Urinary bladder (tissue), 4 donors: ENCODE results near the gene CGB8. TPM values are rescaled to one million over a fixed set of nuclear protein-coding genes. Genes with fewer than 3 reads are reported as not detected.

Source experiments
- DNase-seq: peaks from one replicate; pipeline ENCODE4 v3.0.0-alpha.2; 2015; ENCODE audit errors: extremely low spot score
- H3K27ac ChIP-seq: one replicate; pipeline ENCODE4 v1.5.1; 2013; ENCODE audit warnings: low read depth, mild to moderate bottlenecking, moderate library complexity
- H3K36me3 ChIP-seq: one replicate; pipeline ENCODE4 v1.6.1; 2013; ENCODE audit warnings: mild to moderate bottlenecking, moderate library complexity; ENCODE audit not compliant: insufficient read depth
- H3K4me1 ChIP-seq: one replicate; pipeline ENCODE4 v1.6.1; 2013; ENCODE audit warnings: mild to moderate bottlenecking, moderate library complexity; ENCODE audit not compliant: insufficient read depth
- H3K4me3 ChIP-seq: one replicate; pipeline ENCODE4 v1.5.1; 2013; ENCODE audit warnings: low read depth, low read length
- WGBS: extraction: QIAGEN DNeasy Blood & Tissue Kit; methylation state at CpG from one replicate; pipeline ENCODE4 v1.1.7; 2013; 5-methylcytosine and 5-hydroxymethylcytosine counted together
- polyA plus RNA-seq: library from polyadenylated mRNA; stranded (reverse); fragments of 200-250 nt; gene quantifications from one replicate; pipeline ENCODE4 v1.2.3, GENCODE V29; 2013
- small RNA-seq: library from RNA; depleted of rRNA; stranded (forward); fragments of <200 nt; gene quantifications from one replicate; pipeline ENCODE3, GENCODE V24; 2014
- total RNA-seq: library from RNA; depleted of rRNA; stranded (reverse); fragments of >200 nt; gene quantifications from one replicate; pipeline ENCODE4 v1.2.3, GENCODE V29; 2014
- donor health status: healthy with polysubstance abuse.
- donor health status: healthy.

Gene CGB8
- total and polyA plus RNA-seq, 2 donors = not detected

GRCh38 chr19:48997972-48998371 is 50.9 kb downstream of the CGB8 start:
- no peak for DNase-seq
- no peaks in the 10 kb centered on the region for H3K36me3 ChIP-seq
- 79% methylated on average over 5 of the region's 5 CpGs for WGBS
- H3K4me1 ChIP-seq = no peaks in the 10 kb centered on the region
- no peak overlapping the region for H3K27ac ChIP-seq
- H3K4me3 ChIP-seq = no peak overlapping the region

Small RNA genes within 50 kb of the gene (small RNA-seq; reads per million reads assigned to genes)
- gene MIR6798 (not detected), gene RN7SL708P (not detected)

Other genes with a start within 250 kb of the CGB8 start
- 34.4 TPM for gene BCAT2, start 238.1 kb downstream of the CGB8 start, total RNA-seq
- gene BCAT2, start 238.1 kb downstream of the CGB8 start, polyA plus RNA-seq = 79.2 TPM
- 3.4 TPM for gene HSD17B14, start 212.6 kb downstream of the CGB8 start, total RNA-seq
- 18.6 TPM for gene HSD17B14, start 212.6 kb downstream of the CGB8 start, polyA plus RNA-seq
- gene PLEKHA4, start 180.5 kb downstream of the CGB8 start, total RNA-seq = 11.5 TPM
- 56.4 TPM for gene PLEKHA4, start 180.5 kb downstream of the CGB8 start, polyA plus RNA-seq
- 21.8 TPM for gene PPP1R15A, start 176.7 kb downstream of the CGB8 start, total RNA-seq
- gene PPP1R15A, start 176.7 kb downstream of the CGB8 start, polyA plus RNA-seq = 122 TPM
- gene TULP2, start 150.4 kb downstream of the CGB8 start, total RNA-seq = not detected
- 0.57 TPM for gene TULP2, start 150.4 kb downstream of the CGB8 start, polyA plus RNA-seq
- gene NUCB1, start 148.8 kb downstream of the CGB8 start, total RNA-seq = 107 TPM
- gene NUCB1, start 148.8 kb downstream of the CGB8 start, polyA plus RNA-seq = 478 TPM
- gene DHDH, start 115.4 kb downstream of the CGB8 start, total RNA-seq = 0.37 TPM
- 0.75 TPM for gene DHDH, start 115.4 kb downstream of the CGB8 start, polyA plus RNA-seq
- gene BAX, start 94.2 kb downstream of the CGB8 start, total RNA-seq = 13.1 TPM
- gene BAX, start 94.2 kb downstream of the CGB8 start, polyA plus RNA-seq = 73.0 TPM
- gene FTL, start 83.8 kb downstream of the CGB8 start, total RNA-seq = 1,234 TPM
- gene FTL, start 83.8 kb downstream of the CGB8 start, polyA plus RNA-seq = 4,798 TPM
- 33.3 TPM for gene GYS1, start 55.8 kb downstream of the CGB8 start, total RNA-seq
- gene GYS1, start 55.8 kb downstream of the CGB8 start, polyA plus RNA-seq = 39.5 TPM
- 61.3 TPM for gene RUVBL2, start 55.2 kb downstream of the CGB8 start, total RNA-seq
- gene RUVBL2, start 55.2 kb downstream of the CGB8 start, polyA plus RNA-seq = 83.4 TPM
- gene LHB, start 32.0 kb downstream of the CGB8 start, total RNA-seq = not detected
- gene LHB, start 32.0 kb downstream of the CGB8 start, polyA plus RNA-seq = not detected
- gene CGB3, start 24.8 kb downstream of the CGB8 start, total RNA-seq = not detected
- not detected for gene CGB3, start 24.8 kb downstream of the CGB8 start, polyA plus RNA-seq
- not detected for gene CGB2, start 17.2 kb downstream of the CGB8 start, total RNA-seq
- gene CGB2, start 17.2 kb downstream of the CGB8 start, polyA plus RNA-seq = not detected
- gene CGB1, start 12.2 kb downstream of the CGB8 start, total RNA-seq = not detected
- gene CGB1, start 12.2 kb downstream of the CGB8 start, polyA plus RNA-seq = not detected
- not detected for gene CGB5, start 5.3 kb downstream of the CGB8 start, total RNA-seq
- not detected for gene CGB5, start 5.3 kb downstream of the CGB8 start, polyA plus RNA-seq
- not detected for gene CGB7, start 8.6 kb upstream of the CGB8 start, total RNA-seq
- gene CGB7, start 8.6 kb upstream of the CGB8 start, polyA plus RNA-seq = 0.37 TPM
- 2.5 TPM for gene NTF4, start 15.7 kb upstream of the CGB8 start, total RNA-seq
- 4.1 TPM for gene NTF4, start 15.7 kb upstream of the CGB8 start, polyA plus RNA-seq
- not detected for gene KCNA7, start 23.6 kb upstream of the CGB8 start, total RNA-seq
- gene KCNA7, start 23.6 kb upstream of the CGB8 start, polyA plus RNA-seq = not detected
- gene SNRNP70, start 36.3 kb upstream of the CGB8 start, total RNA-seq = 166 TPM
- 191 TPM for gene SNRNP70, start 36.3 kb upstream of the CGB8 start, polyA plus RNA-seq
- 4.7 TPM for gene LIN7B, start 65.3 kb upstream of the CGB8 start, total RNA-seq
- gene LIN7B, start 65.3 kb upstream of the CGB8 start, polyA plus RNA-seq = 18.5 TPM
- not detected for gene C19orf73, start 70.0 kb upstream of the CGB8 start, total RNA-seq
- gene C19orf73, start 70.0 kb upstream of the CGB8 start, polyA plus RNA-seq = 1.6 TPM
- gene PPFIA3, start 70.4 kb upstream of the CGB8 start, total RNA-seq = 5.2 TPM
- gene PPFIA3, start 70.4 kb upstream of the CGB8 start, polyA plus RNA-seq = 12.2 TPM
- 5.2 TPM for gene HRC, start 106.3 kb upstream of the CGB8 start, total RNA-seq
- gene HRC, start 106.3 kb upstream of the CGB8 start, polyA plus RNA-seq = 3.8 TPM
- gene TRPM4, start 108.7 kb upstream of the CGB8 start, total RNA-seq = 18.0 TPM
- 18.8 TPM for gene TRPM4, start 108.7 kb upstream of the CGB8 start, polyA plus RNA-seq